ENCODE data around the gene CFAP107.

DNA sequence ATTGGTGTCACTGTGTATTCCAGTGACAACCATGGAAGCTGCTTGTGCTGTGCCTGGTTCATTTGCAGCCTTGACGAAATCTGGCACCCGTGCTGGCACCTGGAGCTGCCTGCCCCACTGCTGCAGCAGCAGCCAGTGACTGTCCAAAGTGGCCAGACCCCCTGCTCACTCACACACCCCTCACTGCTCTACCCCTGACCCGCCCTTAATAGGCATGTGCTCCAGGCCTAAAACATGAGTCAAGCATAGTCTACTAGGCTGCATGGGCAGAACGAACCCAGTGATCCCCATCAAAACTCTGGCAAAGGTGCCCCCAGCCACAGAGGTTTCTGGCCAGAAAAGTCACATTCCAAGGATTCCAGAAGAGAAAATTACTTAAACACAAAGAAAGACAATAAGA is 52.9 kb downstream of the CFAP107 start:
- TF ChIP-seq, protein P1, sequence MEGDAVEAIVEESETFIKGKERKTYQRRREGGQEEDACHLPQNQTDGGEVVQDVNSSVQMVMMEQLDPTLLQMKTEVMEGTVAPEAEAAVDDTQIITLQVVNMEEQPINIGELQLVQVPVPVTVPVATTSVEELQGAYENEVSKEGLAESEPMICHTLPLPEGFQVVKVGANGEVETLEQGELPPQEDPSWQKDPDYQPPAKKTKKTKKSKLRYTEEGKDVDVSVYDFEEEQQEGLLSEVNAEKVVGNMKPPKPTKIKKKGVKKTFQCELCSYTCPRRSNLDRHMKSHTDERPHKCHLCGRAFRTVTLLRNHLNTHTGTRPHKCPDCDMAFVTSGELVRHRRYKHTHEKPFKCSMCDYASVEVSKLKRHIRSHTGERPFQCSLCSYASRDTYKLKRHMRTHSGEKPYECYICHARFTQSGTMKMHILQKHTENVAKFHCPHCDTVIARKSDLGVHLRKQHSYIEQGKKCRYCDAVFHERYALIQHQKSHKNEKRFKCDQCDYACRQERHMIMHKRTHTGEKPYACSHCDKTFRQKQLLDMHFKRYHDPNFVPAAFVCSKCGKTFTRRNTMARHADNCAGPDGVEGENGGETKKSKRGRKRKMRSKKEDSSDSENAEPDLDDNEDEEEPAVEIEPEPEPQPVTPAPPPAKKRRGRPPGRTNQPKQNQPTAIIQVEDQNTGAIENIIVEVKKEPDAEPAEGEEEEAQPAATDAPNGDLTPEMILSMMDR (IDR thresholded peaks at IDR 0.05; ENCODE audit: low read depth, low read length) = no peak
- TF ChIP-seq POLR2A (IDR thresholded peaks at IDR 0.05; ENCODE audit: extremely low read depth, insufficient read length) (no peak), MYC (IDR thresholded peaks at IDR 0.05; ENCODE audit: low read depth, low read length) (no peak)
- TF ChIP-seq, protein P2, sequence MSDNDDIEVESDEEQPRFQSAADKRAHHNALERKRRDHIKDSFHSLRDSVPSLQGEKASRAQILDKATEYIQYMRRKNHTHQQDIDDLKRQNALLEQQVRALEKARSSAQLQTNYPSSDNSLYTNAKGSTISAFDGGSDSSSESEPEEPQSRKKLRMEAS (IDR thresholded peaks at IDR 0.05; ENCODE audit: low read depth, low read length) = no peak
